ENCODE results near the gene TMEM178A. TPM values are rescaled to one million over a fixed set of nuclear protein-coding genes. Genes with fewer than 3 reads are reported as not detected.

Gene TMEM178A
- total and polyA plus RNA-seq, 2 of the 8 experiments (the other 6 are each of a cell fraction or from before 2014, with no cell fraction given), result 11.2 to 14.9 TPM

DNA sequence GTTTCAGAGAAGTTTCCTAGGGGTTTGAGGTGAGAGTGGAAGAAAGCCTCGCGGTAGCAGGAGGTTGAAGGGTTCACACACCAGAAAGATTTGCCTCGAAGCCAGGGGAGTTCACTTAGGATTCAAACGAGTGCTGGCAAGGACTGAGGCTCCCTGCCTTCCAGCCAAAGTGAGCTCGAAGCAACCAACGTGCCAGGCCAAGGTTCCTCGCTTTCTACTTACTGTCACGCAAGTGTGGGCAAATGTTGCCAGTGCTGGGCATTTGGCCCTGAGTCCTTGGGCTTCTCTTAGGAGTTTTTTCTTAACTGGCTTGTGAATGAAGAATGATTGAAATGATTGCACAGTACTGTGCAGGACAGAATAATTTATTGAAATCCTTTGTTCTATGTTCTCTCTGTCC lies 53.6 kb downstream of the TMEM178A start (continued):
- TF ChIP-seq GABPA (IDR thresholded peaks at IDR 0.05; ENCODE audit: borderline replicate concordance, insufficient read depth, low read length) (no peak), SIRT6 (IDR thresholded peaks at IDR 0.05; ENCODE audit: low read length) (no peak)

All from H1 (cell line).